Colonic mucosa (tissue), 4 donors: ENCODE measurements around the gene MORN1. TPM values are rescaled to one million over a fixed set of nuclear protein-coding genes. Genes with fewer than 3 reads are reported as not detected.
A peak's percentile ranks its signal among the peaks of the same experiment; 100 is the strongest.

Experiments used
- DNase-seq: peaks from one replicate; pipeline ENCODE4 v3.0.0-alpha.2; 2020
- H3K27ac ChIP-seq: fragments of 200-600 bp; one replicate; pipeline ENCODE4 v1.8.0; 2021
- H3K27me3 ChIP-seq: fragments of 200-600 bp; one replicate; pipeline ENCODE4 v1.8.0; 2021
- H3K36me3 ChIP-seq: fragments of 200-600 bp; one replicate; pipeline ENCODE4 v1.8.0; 2021
- H3K4me1 ChIP-seq: fragments of 200-600 bp; one replicate; pipeline ENCODE4 v1.8.0; 2021; ENCODE audit warnings: mild to moderate bottlenecking
- H3K4me3 ChIP-seq: fragments of 200-600 bp; one replicate; pipeline ENCODE4 v1.8.0; 2021
- H3K9ac ChIP-seq, 2 donors: one replicate each; pipeline ENCODE4 v1.7.0; 2013; ENCODE audit warnings: control low read depth in 2 of 2, low read depth in 2 of 2, low read length in 2 of 2
- H3K9me3 ChIP-seq: fragments of 200-600 bp; one replicate; pipeline ENCODE4 v1.8.0; 2021
- intact Hi-C: fragments of 100-400 bp; cut with DNase I; formaldehyde crosslinking; loops from one replicate; pipeline ENCODE4 v1.14.1; 2022
- total RNA-seq, 2 donors: library from RNA; stranded (reverse); fragmentation: NEBNext Ultra II Directional in 1 of 2; extraction: Animal tissue kit (Norgen Biotek cat#: 25700) in 1 of 2; gene quantifications; one replicate each; pipeline ENCODE4 v1.2.1, GENCODE V29; 2021
- TF ChIP-seq, protein P1 (sequence below): fragments of 200-600 bp; IDR thresholded peaks from one replicate; pipeline ENCODE4 v1.8.0; 2022; ENCODE audit warnings: antibody characterized with exemption, mild to moderate bottlenecking
- donor health status: healthy.
- donor health status: DM: no; HTN: no; CAD: no.
- donor health status: DM: no; HTN: no; CAD: no.

The MORN1 gene
- total RNA-seq, 2 donors from 2014 or later: 11.3 to 18.9 TPM

- intact Hi-C loops: loop anchor here (5.0 kb wide), 1 partner anchor 134 kb away; no protein-coding TSS in a partner anchor
- Histone ChIP-seq H3K4me3 (peak overlapping the region; percentile 99), H3K27ac (peak overlapping the region; percentile 85), H3K4me1 (peaks cover 12% of the 10 kb centered on the region), H3K36me3 (no peaks in the 10 kb centered on the region), H3K9me3 (no peaks in the 10 kb centered on the region), H3K9ac (peak overlapping the region; percentile 90 to 97), H3K27me3 (no peaks in the 10 kb centered on the region)
- TF ChIP-seq, protein P1, sequence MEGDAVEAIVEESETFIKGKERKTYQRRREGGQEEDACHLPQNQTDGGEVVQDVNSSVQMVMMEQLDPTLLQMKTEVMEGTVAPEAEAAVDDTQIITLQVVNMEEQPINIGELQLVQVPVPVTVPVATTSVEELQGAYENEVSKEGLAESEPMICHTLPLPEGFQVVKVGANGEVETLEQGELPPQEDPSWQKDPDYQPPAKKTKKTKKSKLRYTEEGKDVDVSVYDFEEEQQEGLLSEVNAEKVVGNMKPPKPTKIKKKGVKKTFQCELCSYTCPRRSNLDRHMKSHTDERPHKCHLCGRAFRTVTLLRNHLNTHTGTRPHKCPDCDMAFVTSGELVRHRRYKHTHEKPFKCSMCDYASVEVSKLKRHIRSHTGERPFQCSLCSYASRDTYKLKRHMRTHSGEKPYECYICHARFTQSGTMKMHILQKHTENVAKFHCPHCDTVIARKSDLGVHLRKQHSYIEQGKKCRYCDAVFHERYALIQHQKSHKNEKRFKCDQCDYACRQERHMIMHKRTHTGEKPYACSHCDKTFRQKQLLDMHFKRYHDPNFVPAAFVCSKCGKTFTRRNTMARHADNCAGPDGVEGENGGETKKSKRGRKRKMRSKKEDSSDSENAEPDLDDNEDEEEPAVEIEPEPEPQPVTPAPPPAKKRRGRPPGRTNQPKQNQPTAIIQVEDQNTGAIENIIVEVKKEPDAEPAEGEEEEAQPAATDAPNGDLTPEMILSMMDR: no peak
- no peak for DNase-seq
These were observed 21.6 kb upstream of the MORN1 start for GRCh38 chr1:2412773-2413494.

DNA sequence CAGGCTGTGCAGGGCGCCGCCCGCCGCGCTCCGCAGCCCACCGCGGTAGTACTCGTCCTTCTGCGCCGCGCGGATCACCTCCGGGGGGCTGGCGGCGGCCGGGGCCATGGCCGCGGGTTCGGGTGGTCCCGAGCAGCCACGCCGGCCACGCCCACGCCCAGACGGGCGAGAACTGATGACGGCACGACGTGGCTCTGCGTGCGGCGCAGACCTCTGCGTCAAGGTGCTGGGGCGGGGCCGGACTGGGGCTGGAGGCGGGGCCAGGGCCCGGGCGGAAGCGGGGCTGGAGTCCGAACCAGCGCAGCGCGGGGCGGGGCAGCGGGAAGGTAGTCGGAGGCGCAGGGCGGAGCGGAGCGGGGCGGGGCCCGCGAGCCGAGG, 21.0 kb upstream of the MORN1 start, which contains the start of gene PEX10:
Gene PEX10 (minus strand): TSS at position 170 of the 378 bp plus-strand sequence. CDS start 62 bp downstream, at position 108.
- Histone ChIP-seq H3K9me3 (no peaks in the 10 kb centered on the region), H3K4me1 (peaks cover 12% of the 10 kb centered on the region), H3K4me3 (peak within 1 kb of the TSS; percentile 99), H3K27ac (peak within 1 kb of the TSS; percentile 85), H3K36me3 (no peaks in the 10 kb centered on the region), H3K27me3 (no peaks in the 10 kb centered on the region), H3K9ac (peak within 1 kb of the TSS; percentile 90 to 97)
- DNase-seq: peak; percentile 98
- TF ChIP-seq, protein P1: no peak
- intact Hi-C loops: loop anchor here (5.0 kb wide), 1 partner anchor 135 kb away; no protein-coding TSS in a partner anchor

- H3K9ac ChIP-seq: peak overlapping the region; percentile 90 to 97
- DNase-seq: no peak
These were observed 20.5 kb upstream of the MORN1 start for GRCh38 chr1:2411801-2412394.

GRCh38 chr1:2409745-2410144, 18.4 kb upstream of the MORN1 start:
- Histone ChIP-seq H3K9ac (no peak overlapping the region), H3K36me3 (no peaks in the 10 kb centered on the region), H3K27me3 (no peaks in the 10 kb centered on the region), H3K4me1 (peaks cover 12% of the 10 kb centered on the region), H3K27ac (no peak overlapping the region), H3K9me3 (no peaks in the 10 kb centered on the region), H3K4me3 (no peak overlapping the region)
- no peak for DNase-seq
- TF ChIP-seq, protein P1: no peak
- intact Hi-C loops: loop anchor here (5.0 kb wide), 1 partner anchor 138 kb away; no protein-coding TSS in a partner anchor

More at GRCh38 chr1:2411801-2412394, 20.5 kb upstream of the MORN1 start:
- Histone ChIP-seq H3K36me3 (no peaks in the 10 kb centered on the region), H3K4me1 (peaks cover 12% of the 10 kb centered on the region), H3K27ac (peak overlapping the region; percentile 85), H3K9me3 (no peaks in the 10 kb centered on the region), H3K27me3 (no peaks in the 10 kb centered on the region), H3K4me3 (peak overlapping the region; percentile 99)
- intact Hi-C loops: loop anchor here (5.0 kb wide), 1 partner anchor 135 kb away; no protein-coding TSS in a partner anchor
- TF ChIP-seq, protein P1: no peak

DNA sequence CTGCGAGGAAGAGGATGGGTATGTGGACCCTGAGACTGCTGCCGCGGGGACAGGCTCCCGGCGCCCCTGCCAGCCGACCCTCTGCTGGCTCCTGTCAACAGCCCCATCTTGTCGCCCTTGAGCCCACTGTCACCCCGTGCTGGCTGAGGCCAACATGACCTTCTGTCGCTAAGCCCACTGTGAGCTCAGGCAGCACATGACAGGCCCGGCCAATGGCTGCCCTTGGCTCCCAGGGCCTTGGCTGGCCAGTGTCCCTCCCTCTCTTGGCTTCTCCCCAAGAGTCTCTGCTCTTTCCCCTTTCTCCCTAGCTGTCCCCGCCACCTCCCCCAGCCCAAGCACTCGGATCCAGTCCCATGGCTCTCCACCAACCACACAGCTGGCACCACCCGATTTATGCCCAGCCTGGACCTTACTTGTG, 17.5 kb upstream of the MORN1 start:
- H3K4me3 ChIP-seq: no peak overlapping the region
- no peaks in the 10 kb centered on the region for H3K27me3 ChIP-seq
- peaks cover 7% of the 10 kb centered on the region for H3K4me1 ChIP-seq
- no peaks in the 10 kb centered on the region for H3K9me3 ChIP-seq
- intact Hi-C loops: no loop called here
- H3K27ac ChIP-seq: no peak overlapping the region
- DNase-seq: no peak
- TF ChIP-seq, protein P1: no peak
- peaks cover 6% of the 10 kb centered on the region for H3K36me3 ChIP-seq
- no peak overlapping the region for H3K9ac ChIP-seq
